Lower leg skin (tissue), 3 donors: ENCODE data around the gene PTPN2.

Source experiments
- CTCF ChIP-seq, 3 donors: fragments of 450-650 bp; IDR thresholded peaks; one replicate each; pipeline ENCODE4 v1.5.1; 2016; ENCODE audit warnings: antibody characterized with exemption in 3 of 3, mild to moderate bottlenecking in 3 of 3, moderate library complexity in 2 of 3
- POLR2A ChIP-seq, 2 donors: fragments of 450-650 bp; IDR thresholded peaks; one replicate each; pipeline ENCODE4 v1.6.1; 2016 to 2017; ENCODE audit warnings: antibody characterized with exemption in 2 of 2, mild to moderate bottlenecking in 1 of 2, moderate library complexity in 1 of 2

GRCh38 chr18:12852566-12853315 lies 31.3 kb downstream of the PTPN2 start:
- TF ChIP-seq POLR2A (IDR thresholded peaks at IDR 0.05) (no peak), CTCF (IDR thresholded peaks at IDR 0.05) (no peak)
